Cardiac muscle cell (in vitro differentiated cells and primary cell): ENCODE measurements around the gene GGTA1. TPM values are rescaled to one million over a fixed set of nuclear protein-coding genes. Genes with fewer than 3 reads are reported as not detected.
"Not testable (repeated sequence)": the region's sequence is repeated elsewhere in the genome, so short reads cannot be mapped to it uniquely, and the experiment has no call there.

ENCODE experiments used
- DNase-seq, 2 donors: peaks; one replicate each; pipeline versions ENCODE4 v3.0.0 to v3.0.0-alpha.2; 2010 to 2017; ENCODE audit warnings: low read depth in 1 of 2, low spot score in 1 of 2
- H3K27ac ChIP-seq: fragments of 200-600 bp; sonication (generic); 2 replicates; pipeline ENCODE4 v1.5.1; 2016
- H3K27me3 ChIP-seq: fragments of 200-600 bp; sonication (generic); 2 replicates; pipeline ENCODE4 v1.6.0; 2016; ENCODE audit warnings: control low read depth
- H3K36me3 ChIP-seq: fragments of 200-600 bp; sonication (generic); 2 replicates; pipeline ENCODE4 v1.5.1; 2016; ENCODE audit warnings: control low read depth
- H3K4me1 ChIP-seq: fragments of 200-600 bp; sonication (generic); 2 replicates; pipeline ENCODE4 v1.8.1; 2017; ENCODE audit warnings: low read depth, mild to moderate bottlenecking, mixed run types
- H3K4me3 ChIP-seq: fragments of 200-600 bp; sonication (generic); 2 replicates; pipeline ENCODE4 v1.5.1; 2016; ENCODE audit warnings: mild to moderate bottlenecking
- H3K9me3 ChIP-seq: fragments of 200-600 bp; sonication (generic); 2 replicates; pipeline ENCODE4 v1.5.1; 2017; ENCODE audit warnings: low read depth, mild to moderate bottlenecking, control low read depth
- polyA plus RNA-seq: library from polyadenylated mRNA; unstranded; fragments of >200 nt; fragmentation: Nextera tagmentation; extraction: Ambion mirVana; gene quantifications from 2 replicates; pipeline ENCODE4 v1.2.1, GENCODE V29; 2016
- total RNA-seq: library from RNA; depleted of rRNA; stranded (reverse); fragments of >200 nt; gene quantifications from 2 replicates; pipeline ENCODE4 v1.2.3, GENCODE V29; 2016
- TF ChIP-seq, protein P1 (sequence below): IDR thresholded peaks from 2 replicates; pipeline ENCODE4 v1.5.1; 2012; ENCODE audit warnings: low read depth, mild to moderate bottlenecking, low read length

Gene GGTA1
- total and polyA plus RNA-seq, 2 experiments from 2014 or later = 1.6 TPM; not detected in 1

DNA sequence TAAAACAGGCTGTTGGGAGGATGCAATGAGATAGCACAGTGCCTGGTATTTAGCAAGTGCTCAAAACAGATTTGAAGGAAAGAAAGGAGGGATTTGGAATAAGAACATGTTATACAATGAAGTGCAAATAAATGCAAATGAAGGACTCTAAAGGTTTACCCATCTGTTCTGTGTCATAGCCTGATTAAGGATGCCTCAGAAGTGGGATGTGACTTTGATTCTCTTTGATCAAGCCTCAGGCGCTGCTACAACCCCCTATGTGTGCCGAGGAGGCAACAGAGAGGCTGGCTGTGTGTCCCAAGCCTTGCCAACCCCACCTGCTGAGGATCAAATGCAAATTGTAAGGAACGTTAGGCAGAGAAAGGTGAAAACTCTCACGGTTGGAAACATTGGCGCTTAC is 27.2 kb downstream of the GGTA1 start:
- no peaks in the 10 kb centered on the region for H3K9me3 ChIP-seq
- DNase-seq = no peak
- H3K4me3 ChIP-seq = no peak overlapping the region
- H3K36me3 ChIP-seq = no peaks in the 10 kb centered on the region
- H3K4me1 ChIP-seq = no peaks in the 10 kb centered on the region
- no peak overlapping the region for H3K27ac ChIP-seq
- TF ChIP-seq, protein P1, sequence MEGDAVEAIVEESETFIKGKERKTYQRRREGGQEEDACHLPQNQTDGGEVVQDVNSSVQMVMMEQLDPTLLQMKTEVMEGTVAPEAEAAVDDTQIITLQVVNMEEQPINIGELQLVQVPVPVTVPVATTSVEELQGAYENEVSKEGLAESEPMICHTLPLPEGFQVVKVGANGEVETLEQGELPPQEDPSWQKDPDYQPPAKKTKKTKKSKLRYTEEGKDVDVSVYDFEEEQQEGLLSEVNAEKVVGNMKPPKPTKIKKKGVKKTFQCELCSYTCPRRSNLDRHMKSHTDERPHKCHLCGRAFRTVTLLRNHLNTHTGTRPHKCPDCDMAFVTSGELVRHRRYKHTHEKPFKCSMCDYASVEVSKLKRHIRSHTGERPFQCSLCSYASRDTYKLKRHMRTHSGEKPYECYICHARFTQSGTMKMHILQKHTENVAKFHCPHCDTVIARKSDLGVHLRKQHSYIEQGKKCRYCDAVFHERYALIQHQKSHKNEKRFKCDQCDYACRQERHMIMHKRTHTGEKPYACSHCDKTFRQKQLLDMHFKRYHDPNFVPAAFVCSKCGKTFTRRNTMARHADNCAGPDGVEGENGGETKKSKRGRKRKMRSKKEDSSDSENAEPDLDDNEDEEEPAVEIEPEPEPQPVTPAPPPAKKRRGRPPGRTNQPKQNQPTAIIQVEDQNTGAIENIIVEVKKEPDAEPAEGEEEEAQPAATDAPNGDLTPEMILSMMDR = no peak
- no peaks in the 10 kb centered on the region for H3K27me3 ChIP-seq

DNA sequence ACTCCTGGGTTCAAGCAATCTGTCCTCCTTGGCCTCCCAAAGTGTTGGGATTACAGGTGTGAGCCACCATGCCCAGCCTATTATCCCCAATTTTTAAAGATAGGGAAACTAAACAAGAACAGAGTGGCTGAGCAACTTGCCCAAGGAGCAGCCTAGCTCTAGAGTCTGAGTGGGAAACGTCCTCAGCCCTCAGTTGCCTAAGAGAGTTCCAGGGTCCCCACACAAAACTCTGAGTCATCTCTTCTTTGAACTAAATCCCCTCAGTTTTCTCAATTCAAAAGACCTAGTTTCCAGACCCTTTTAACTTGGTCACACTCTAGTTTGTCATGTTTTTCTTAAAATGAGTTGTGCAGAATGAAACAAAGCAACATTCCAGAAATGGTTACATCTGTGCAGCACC is 33.5 kb downstream of the GGTA1 start:
- Histone ChIP-seq H3K27ac (no peak overlapping the region), H3K4me1 (no peaks in the 10 kb centered on the region), H3K9me3 (no peaks in the 10 kb centered on the region), H3K4me3 (no peak overlapping the region), H3K27me3 (peaks cover 3% of the 10 kb centered on the region), H3K36me3 (no peaks in the 10 kb centered on the region)
- DNase-seq = no peak
- TF ChIP-seq, protein P1 = no peak

DNA sequence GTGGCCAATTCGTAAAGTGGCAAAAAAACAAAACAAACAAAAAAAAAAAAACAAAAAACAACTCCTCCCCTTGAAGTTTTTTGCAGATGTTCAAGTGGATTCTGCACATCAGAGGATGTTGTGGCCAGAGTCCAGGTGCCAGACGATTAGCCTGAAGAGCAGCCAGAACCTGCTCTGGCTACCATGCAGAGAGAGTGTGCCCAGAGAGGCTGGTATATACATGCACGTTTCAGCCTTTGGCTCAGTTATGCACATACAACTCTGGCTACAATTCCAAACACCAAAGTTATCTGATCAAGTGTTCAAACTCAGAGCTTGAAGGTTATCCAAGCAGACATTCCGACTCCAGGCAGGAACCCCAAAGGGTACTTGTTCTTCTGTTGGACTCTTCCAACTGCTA is 34.7 kb downstream of the GGTA1 start:
- Histone ChIP-seq H3K27ac (no peak overlapping the region), H3K4me1 (no peaks in the 10 kb centered on the region), H3K27me3 (peaks cover 3% of the 10 kb centered on the region), H3K36me3 (no peaks in the 10 kb centered on the region), H3K4me3 (no peak overlapping the region), H3K9me3 (no peaks in the 10 kb centered on the region)
- TF ChIP-seq, protein P1 = no peak
- no peak for DNase-seq

DNA sequence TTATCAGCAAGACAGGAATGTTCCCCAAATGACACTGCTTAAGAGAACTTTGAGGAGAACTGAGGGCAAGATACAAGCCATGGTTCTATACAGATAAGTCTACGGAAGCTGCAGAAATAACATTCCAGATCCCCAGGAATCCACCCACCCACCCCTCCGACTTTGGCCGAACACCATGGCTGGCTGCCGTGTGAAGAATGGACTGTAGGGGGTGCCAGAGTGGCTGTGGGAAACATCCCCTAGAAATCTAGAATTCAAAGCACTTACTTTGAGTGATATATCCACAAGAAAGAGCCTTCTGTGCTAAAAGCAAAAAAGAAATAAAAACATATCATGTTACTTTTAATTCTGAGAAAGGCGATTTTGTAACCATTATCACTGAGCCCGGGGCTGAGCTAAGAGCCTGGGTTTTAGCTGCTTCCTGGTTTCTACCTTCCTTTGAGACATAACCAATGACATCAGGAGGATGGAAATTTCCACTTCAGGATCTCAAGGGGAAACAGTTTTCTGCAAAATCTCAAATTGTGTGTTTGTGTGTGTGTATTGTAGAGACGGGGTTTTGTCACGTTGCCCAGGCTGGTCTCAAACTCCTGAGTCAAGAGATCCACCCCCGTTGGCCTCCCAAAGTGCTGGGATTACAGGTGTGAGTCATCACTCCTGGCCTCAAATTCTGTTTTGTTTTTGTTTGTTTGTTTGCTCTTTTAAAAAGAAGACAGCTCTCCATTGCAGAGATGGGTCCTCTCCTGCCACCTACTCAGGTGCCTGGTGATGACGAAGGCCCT is 36.4 kb downstream of the GGTA1 start:
- Histone ChIP-seq H3K9me3 (no peaks in the 10 kb centered on the region), H3K36me3 (no peaks in the 10 kb centered on the region), H3K27ac (no peak overlapping the region), H3K4me1 (no peaks in the 10 kb centered on the region), H3K27me3 (peaks cover 3% of the 10 kb centered on the region), H3K4me3 (no peak overlapping the region)
- TF ChIP-seq, protein P1 = peak; percentile 82
- DNase-seq = peak; percentile 64 to 67

DNA sequence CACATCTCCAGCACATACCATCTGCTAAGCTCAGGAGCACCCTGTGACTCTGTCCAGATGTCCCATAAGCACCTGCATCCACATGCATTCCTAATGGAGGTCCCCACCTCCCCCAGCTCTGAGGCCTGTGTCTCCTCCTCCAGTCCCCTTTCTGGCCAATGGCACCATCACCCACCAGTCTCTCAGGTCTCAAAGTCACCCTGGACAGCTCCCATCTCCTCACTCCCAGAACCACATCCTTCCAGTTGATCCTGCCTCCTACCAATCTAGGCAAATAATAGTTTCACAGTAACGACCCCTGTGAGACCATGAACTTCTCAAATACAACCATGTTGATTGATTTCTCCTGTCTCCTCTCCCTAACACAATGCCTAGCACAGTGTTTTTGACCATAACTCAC is 40.1 kb downstream of the GGTA1 start:
- H3K4me3 ChIP-seq = no peak overlapping the region
- no peaks in the 10 kb centered on the region for H3K36me3 ChIP-seq
- TF ChIP-seq, protein P1 = no peak
- no peak overlapping the region for H3K27ac ChIP-seq
- H3K27me3 ChIP-seq = peaks cover 3% of the 10 kb centered on the region
- no peaks in the 10 kb centered on the region for H3K9me3 ChIP-seq
- DNase-seq = peak in 1 of 2 donors; percentile 27
- H3K4me1 ChIP-seq = no peaks in the 10 kb centered on the region

DNA sequence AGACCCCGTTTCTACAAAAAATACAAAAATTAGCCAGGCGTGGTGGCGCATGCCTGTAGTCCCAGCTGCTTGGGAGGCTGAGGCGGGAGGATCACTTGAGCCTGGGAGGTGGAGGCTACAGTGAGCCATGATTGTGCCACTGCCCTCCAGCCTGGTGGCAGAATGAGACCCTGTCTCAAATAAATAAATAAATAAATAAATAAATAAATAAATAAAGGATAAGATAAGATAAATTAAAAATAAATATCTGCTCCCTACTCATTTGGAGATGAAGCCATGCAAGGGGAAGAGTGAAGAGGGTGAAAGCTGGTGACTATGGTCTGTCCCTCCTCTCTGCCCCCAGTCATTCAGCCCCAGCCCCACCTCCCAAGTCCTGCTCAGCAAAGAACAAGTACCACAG is 41.2 kb downstream of the GGTA1 start:
- not testable (repeated sequence) for H3K36me3 ChIP-seq, DNase-seq, H3K27me3 ChIP-seq

More for the DNA sequence above, 41.2 kb downstream of the GGTA1 start:
- H3K4me1 ChIP-seq, H3K27ac ChIP-seq, H3K9me3 ChIP-seq, H3K4me3 ChIP-seq: not testable (repeated sequence)
